CD4-positive, alpha-beta T cell treated with Interferon alpha-2 for 1 hour (primary cell): ENCODE results near the gene SLC16A3.
A peak's percentile ranks its signal among the peaks of the same experiment; 100 is the strongest.
"Not testable (repeated sequence)": the region's sequence is repeated elsewhere in the genome, so short reads cannot be mapped to it uniquely, and the experiment has no call there.

ENCODE experiments used
- DNase-seq, 2 donors: peaks; one replicate each; pipeline ENCODE4 v3.0.0-alpha.2; 2020 to 2022

The SLC16A3 gene

GRCh38 chr17:82247856-82248671 lies 19.2 kb downstream of the SLC16A3 start:
- DNase-seq: no peak

GRCh38 chr17:82248815-82249674 lies 20.2 kb downstream of the SLC16A3 start:
- DNase-seq: no peak

GRCh38 chr17:82249896-82250581 lies 21.2 kb downstream of the SLC16A3 start:
- no peak for DNase-seq

- no peak for DNase-seq
Observed at GRCh38 chr17:82250868-82251500, 22.1 kb downstream of the SLC16A3 start.

GRCh38 chr17:82252511-82253178 lies 23.8 kb downstream of the SLC16A3 start:
- no peak for DNase-seq

- DNase-seq: no peak
Observed at GRCh38 chr17:82253179-82253544, 24.3 kb downstream of the SLC16A3 start.

- DNase-seq: not testable (repeated sequence)
Observed at GRCh38 chr17:82254096-82254495, 25.3 kb downstream of the SLC16A3 start.

GRCh38 chr17:82254746-82255145 lies 25.9 kb downstream of the SLC16A3 start:
- not testable (repeated sequence) for DNase-seq

- no peak for DNase-seq
Observed at GRCh38 chr17:82255402-82255972, 26.6 kb downstream of the SLC16A3 start.

GRCh38 chr17:82256242-82256885 lies 27.5 kb downstream of the SLC16A3 start:
- no peak for DNase-seq

GRCh38 chr17:82257473-82257872 lies 28.6 kb downstream of the SLC16A3 start:
- DNase-seq: peak; percentile 70 to 80

- no peak for DNase-seq
Observed at GRCh38 chr17:82258555-82258954, 29.7 kb downstream of the SLC16A3 start.

GRCh38 chr17:82259972-82260961 lies 31.4 kb downstream of the SLC16A3 start:
- not testable (repeated sequence) for DNase-seq

- no peak for DNase-seq
Observed at GRCh38 chr17:82262344-82262743, 33.5 kb downstream of the SLC16A3 start.

- no peak for DNase-seq
Observed at GRCh38 chr17:82263641-82264040, 34.8 kb downstream of the SLC16A3 start.

- no peak for DNase-seq
Observed at GRCh38 chr17:82266142-82266541, 37.3 kb downstream of the SLC16A3 start.

GRCh38 chr17:82267575-82268379 lies 38.9 kb downstream of the SLC16A3 start:
- DNase-seq: peak; percentile 25 to 60

- no peak for DNase-seq
Observed at GRCh38 chr17:82269138-82269881, 40.5 kb downstream of the SLC16A3 start.
